Esophagus mucosa (tissue), 1 donor: ENCODE measurements around the gene AP1S3. TPM values are rescaled to one million over a fixed set of nuclear protein-coding genes. Genes with fewer than 3 reads are reported as not detected.

Experiments used
- ATAC-seq: fragments of 200-7000 bp; cut with Tn5 transposase; one replicate; pipeline ENCODE4 v1.9.1; 2020
- total RNA-seq: library from RNA; stranded (reverse); gene quantifications from one replicate; pipeline ENCODE4 v1.2.4, GENCODE V29; 2023
- donor health status: DM: yes; HTN: yes; CAD: no.

The AP1S3 gene
- total RNA-seq, 1 donor from 2014 or later = 20.8 TPM

GRCh38 chr2:223759569-223760430 is 77.6 kb downstream of the AP1S3 start:
- peak; percentile 93 for ATAC-seq

GRCh38 chr2:223758131-223758840 is 79.1 kb downstream of the AP1S3 start:
- no peak for ATAC-seq

- no peak for ATAC-seq
These were observed 83.4 kb downstream of the AP1S3 start for GRCh38 chr2:223753940-223754339.

- ATAC-seq = no peak
These were observed 86.4 kb downstream of the AP1S3 start for GRCh38 chr2:223751012-223751411.

- peak; percentile 81 for ATAC-seq
These were observed 89.9 kb downstream of the AP1S3 start for GRCh38 chr2:223747392-223748042.

- no peak for ATAC-seq
These were observed 90.8 kb downstream of the AP1S3 start for GRCh38 chr2:223746611-223747010.

GRCh38 chr2:223744580-223744979 is 92.8 kb downstream of the AP1S3 start:
- no peak for ATAC-seq

GRCh38 chr2:223740679-223741078 is 96.7 kb downstream of the AP1S3 start:
- ATAC-seq = peak; percentile 10

- ATAC-seq = no peak
These were observed 100.2 kb downstream of the AP1S3 start for GRCh38 chr2:223737207-223737606.

GRCh38 chr2:223736488-223736887 is 100.9 kb downstream of the AP1S3 start:
- no peak for ATAC-seq

GRCh38 chr2:223735659-223736244 is 101.6 kb downstream of the AP1S3 start:
- ATAC-seq = peak; percentile 63

- peak; percentile 51 for ATAC-seq
These were observed 102.2 kb downstream of the AP1S3 start for GRCh38 chr2:223735035-223735640.

GRCh38 chr2:223734346-223734745 is 103.0 kb downstream of the AP1S3 start:
- ATAC-seq = no peak

- no peak for ATAC-seq
These were observed 105.0 kb downstream of the AP1S3 start for GRCh38 chr2:223732346-223732745.

GRCh38 chr2:223731503-223731902 is 105.9 kb downstream of the AP1S3 start:
- no peak for ATAC-seq

- ATAC-seq = no peak
These were observed 107.6 kb downstream of the AP1S3 start for GRCh38 chr2:223729781-223730180.

- ATAC-seq = peak; percentile 61
These were observed 109.8 kb downstream of the AP1S3 start for GRCh38 chr2:223727562-223727961.

- no peak for ATAC-seq
These were observed 111.1 kb downstream of the AP1S3 start for GRCh38 chr2:223725986-223726970.

GRCh38 chr2:223725494-223725893 is 111.9 kb downstream of the AP1S3 start:
- ATAC-seq = peak; percentile 79

- no peak for ATAC-seq
These were observed 112.5 kb downstream of the AP1S3 start for GRCh38 chr2:223724861-223725260.

- no peak for ATAC-seq
These were observed 113.4 kb downstream of the AP1S3 start for GRCh38 chr2:223723954-223724411.
